Measurements from ENCODE around the gene CDH13. TPM values are rescaled to one million over a fixed set of nuclear protein-coding genes. Genes with fewer than 3 reads are reported as not detected.

Gene CDH13
- polyA plus RNA-seq, 2 of the 4 experiments (the other 2 are of a cell fraction) = not detected

DNA sequence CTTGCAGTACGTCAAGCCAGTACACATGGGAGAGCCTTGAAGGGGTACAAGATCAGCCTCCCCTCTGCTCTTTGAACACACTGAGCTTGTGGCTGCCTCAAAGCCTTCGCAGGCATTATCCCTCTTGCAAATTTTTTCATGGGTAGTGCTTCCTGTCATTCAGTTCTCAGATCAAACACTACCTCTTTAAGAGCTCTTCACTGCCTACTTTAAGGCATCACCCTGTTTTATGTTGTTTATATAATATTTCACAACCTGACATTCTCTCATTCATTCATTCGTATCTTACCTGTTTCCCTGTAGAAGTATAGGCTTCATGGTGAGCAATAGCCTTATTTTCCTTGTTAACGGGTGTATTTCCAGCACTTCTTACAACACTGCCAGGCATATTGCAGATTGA is 269.1 kb downstream of the CDH13 start:
- FAIRE-seq = no peak
- no peaks in the 10 kb centered on the region for H3K4me1 ChIP-seq
- no peak for DNase-seq (ENCODE audit: low read depth in 1 of 2, low spot score in 1 of 2)
- CTCF ChIA-PET = interaction anchor here (0.7 kb wide), 1 partner anchor 356 kb away, joined by 3 read pairs; no protein-coding TSS in a partner anchor
- no peaks in the 10 kb centered on the region for H3K9me3 ChIP-seq
- WGBS (ENCODE audit: missing lambda C conversion rate) = 4% methylated on average over 4 of the region's 4 CpGs
- H3K27ac ChIP-seq = no peak overlapping the region
- no peak overlapping the region for H3K4me3 ChIP-seq
- POLR2A ChIA-PET = no interaction called here
- no peak for ATAC-seq
- no peak overlapping the region for H3K4me2 ChIP-seq
- TF ChIP-seq BHLHE40 (IDR thresholded peaks at IDR 0.05; ENCODE audit: low read depth, low read length) (no peak), HOXA7 (CRISPR knock-in tag; IDR thresholded peaks at IDR 0.05) (no peak), GATA3 (IDR thresholded peaks at IDR 0.05; ENCODE audit: borderline replicate concordance) (no peak), HOXB13 (CRISPR knock-in tag; IDR thresholded peaks at IDR 0.05; ENCODE audit: low read depth) (no peak), ZSCAN20 (CRISPR knock-in tag; IDR thresholded peaks at IDR 0.05) (no peak)
- TF ChIP-seq, protein P1, sequence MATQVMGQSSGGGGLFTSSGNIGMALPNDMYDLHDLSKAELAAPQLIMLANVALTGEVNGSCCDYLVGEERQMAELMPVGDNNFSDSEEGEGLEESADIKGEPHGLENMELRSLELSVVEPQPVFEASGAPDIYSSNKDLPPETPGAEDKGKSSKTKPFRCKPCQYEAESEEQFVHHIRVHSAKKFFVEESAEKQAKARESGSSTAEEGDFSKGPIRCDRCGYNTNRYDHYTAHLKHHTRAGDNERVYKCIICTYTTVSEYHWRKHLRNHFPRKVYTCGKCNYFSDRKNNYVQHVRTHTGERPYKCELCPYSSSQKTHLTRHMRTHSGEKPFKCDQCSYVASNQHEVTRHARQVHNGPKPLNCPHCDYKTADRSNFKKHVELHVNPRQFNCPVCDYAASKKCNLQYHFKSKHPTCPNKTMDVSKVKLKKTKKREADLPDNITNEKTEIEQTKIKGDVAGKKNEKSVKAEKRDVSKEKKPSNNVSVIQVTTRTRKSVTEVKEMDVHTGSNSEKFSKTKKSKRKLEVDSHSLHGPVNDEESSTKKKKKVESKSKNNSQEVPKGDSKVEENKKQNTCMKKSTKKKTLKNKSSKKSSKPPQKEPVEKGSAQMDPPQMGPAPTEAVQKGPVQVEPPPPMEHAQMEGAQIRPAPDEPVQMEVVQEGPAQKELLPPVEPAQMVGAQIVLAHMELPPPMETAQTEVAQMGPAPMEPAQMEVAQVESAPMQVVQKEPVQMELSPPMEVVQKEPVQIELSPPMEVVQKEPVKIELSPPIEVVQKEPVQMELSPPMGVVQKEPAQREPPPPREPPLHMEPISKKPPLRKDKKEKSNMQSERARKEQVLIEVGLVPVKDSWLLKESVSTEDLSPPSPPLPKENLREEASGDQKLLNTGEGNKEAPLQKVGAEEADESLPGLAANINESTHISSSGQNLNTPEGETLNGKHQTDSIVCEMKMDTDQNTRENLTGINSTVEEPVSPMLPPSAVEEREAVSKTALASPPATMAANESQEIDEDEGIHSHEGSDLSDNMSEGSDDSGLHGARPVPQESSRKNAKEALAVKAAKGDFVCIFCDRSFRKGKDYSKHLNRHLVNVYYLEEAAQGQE (IDR thresholded peaks at IDR 0.05) = no peak
- TF ChIP-seq, protein P2, sequence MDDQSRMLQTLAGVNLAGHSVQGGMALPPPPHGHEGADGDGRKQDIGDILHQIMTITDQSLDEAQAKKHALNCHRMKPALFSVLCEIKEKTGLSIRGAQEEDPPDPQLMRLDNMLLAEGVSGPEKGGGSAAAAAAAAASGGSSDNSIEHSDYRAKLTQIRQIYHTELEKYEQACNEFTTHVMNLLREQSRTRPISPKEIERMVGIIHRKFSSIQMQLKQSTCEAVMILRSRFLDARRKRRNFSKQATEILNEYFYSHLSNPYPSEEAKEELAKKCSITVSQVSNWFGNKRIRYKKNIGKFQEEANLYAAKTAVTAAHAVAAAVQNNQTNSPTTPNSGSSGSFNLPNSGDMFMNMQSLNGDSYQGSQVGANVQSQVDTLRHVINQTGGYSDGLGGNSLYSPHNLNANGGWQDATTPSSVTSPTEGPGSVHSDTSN (IDR thresholded peaks at IDR 0.05) = no peak

DNA sequence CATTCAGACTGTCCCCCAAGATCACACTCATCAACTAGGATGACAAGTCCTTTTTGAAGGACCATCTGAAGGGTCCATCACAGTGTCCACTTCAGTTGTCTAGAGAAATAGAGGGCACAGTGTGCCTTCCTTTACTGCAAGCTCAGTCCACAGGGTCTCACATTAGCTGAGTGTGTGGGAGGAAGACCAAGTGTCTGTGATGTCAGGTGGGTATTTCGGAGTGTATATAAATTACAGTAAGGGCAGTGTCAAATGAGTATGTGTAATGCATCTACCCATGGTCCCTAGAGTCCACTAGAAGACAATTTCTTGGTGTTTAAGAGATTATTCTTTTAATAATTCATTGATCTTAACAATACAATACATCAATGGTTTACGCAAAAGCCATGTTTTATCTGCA is 272.2 kb downstream of the CDH13 start:
- 27% methylated on average over 2 of the region's 2 CpGs for WGBS (ENCODE audit: missing lambda C conversion rate)
- no peak for FAIRE-seq
- CTCF ChIA-PET = no interaction called here

More for the DNA sequence above, 272.2 kb downstream of the CDH13 start:
- no peak overlapping the region for H3K27ac ChIP-seq
- no peak overlapping the region for H3K4me2 ChIP-seq
- DNase-seq (ENCODE audit: low read depth in 1 of 2, low spot score in 1 of 2) (no peak), ATAC-seq (no peak)
- H3K9me3 ChIP-seq = no peaks in the 10 kb centered on the region
- no peak for TF ChIP-seq FOSL2 (IDR thresholded peaks at IDR 0.05)
- no peak for TF ChIP-seq FOSL2 (CRISPR knock-in tag; IDR thresholded peaks at IDR 0.05)
- no peak for TF ChIP-seq TP53 (CRISPR knock-in tag; IDR thresholded peaks at IDR 0.05)
- no peak for TF ChIP-seq CHD4 (IDR thresholded peaks at IDR 0.05; ENCODE audit: borderline replicate concordance)
- TF ChIP-seq, protein P3, sequence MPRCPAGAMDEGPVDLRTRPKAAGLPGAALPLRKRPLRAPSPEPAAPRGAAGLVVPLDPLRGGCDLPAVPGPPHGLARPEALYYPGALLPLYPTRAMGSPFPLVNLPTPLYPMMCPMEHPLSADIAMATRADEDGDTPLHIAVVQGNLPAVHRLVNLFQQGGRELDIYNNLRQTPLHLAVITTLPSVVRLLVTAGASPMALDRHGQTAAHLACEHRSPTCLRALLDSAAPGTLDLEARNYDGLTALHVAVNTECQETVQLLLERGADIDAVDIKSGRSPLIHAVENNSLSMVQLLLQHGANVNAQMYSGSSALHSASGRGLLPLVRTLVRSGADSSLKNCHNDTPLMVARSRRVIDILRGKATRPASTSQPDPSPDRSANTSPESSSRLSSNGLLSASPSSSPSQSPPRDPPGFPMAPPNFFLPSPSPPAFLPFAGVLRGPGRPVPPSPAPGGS (IDR thresholded peaks at IDR 0.05) = no peak
- no peak for TF ChIP-seq NR3C1 (IDR thresholded peaks at IDR 0.05)
- TF ChIP-seq BHLHE40 (IDR thresholded peaks at IDR 0.05; ENCODE audit: low read depth, low read length) = no peak
- TF ChIP-seq, protein P1 (IDR thresholded peaks at IDR 0.05) = no peak
- TF ChIP-seq, protein P4, sequence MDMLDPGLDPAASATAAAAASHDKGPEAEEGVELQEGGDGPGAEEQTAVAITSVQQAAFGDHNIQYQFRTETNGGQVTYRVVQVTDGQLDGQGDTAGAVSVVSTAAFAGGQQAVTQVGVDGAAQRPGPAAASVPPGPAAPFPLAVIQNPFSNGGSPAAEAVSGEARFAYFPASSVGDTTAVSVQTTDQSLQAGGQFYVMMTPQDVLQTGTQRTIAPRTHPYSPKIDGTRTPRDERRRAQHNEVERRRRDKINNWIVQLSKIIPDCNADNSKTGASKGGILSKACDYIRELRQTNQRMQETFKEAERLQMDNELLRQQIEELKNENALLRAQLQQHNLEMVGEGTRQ (IDR thresholded peaks at IDR 0.05) = no peak
- TF ChIP-seq RARB (CRISPR knock-in tag; IDR thresholded peaks at IDR 0.05) = no peak
- TF ChIP-seq ESRRA (IDR thresholded peaks at IDR 0.05; ENCODE audit: borderline replicate concordance, low read length) = no peak
- no peak overlapping the region for H3K4me3 ChIP-seq
- POLR2A ChIA-PET = no interaction called here
- no peaks in the 10 kb centered on the region for H3K4me1 ChIP-seq
